GM21367 (cell line): ENCODE results near the gene CHEK2.
"Not testable (repeated sequence)": the region's sequence is repeated elsewhere in the genome, so short reads cannot be mapped to it uniquely, and the experiment has no call there.

Source experiments
- ATAC-seq: cut with Tn5 transposase; IDR thresholded peaks from one replicate; pipeline ENCODE4 v1.9.1; 2021; ENCODE audit not compliant: unreplicated experiment

Gene CHEK2

GRCh38 chr22:28693041-28693760, 48.4 kb downstream of the CHEK2 start:
- not testable (repeated sequence) for ATAC-seq

GRCh38 chr22:28689796-28690195, 51.8 kb downstream of the CHEK2 start:
- not testable (repeated sequence) for ATAC-seq

DNA sequence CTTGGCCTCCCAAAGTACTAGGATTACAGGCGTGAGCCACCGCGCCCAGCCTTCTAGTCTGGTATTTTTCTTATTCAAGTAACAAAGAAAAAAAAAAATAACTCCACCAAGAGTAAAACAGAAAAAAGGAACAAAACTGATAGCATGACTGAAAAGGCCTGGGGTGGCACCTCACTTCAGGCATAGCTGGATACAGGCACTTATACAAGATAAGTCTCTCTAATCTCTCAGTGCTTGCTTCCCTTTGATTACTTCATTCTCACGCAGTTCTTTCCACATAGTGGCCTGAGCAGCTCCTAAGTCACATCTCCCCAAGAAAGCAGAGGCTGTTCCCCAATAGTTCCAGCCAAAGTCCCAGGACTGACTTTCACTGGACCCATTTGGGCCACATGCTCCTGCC, 58.7 kb downstream of the CHEK2 start:
- ATAC-seq = not testable (repeated sequence)

DNA sequence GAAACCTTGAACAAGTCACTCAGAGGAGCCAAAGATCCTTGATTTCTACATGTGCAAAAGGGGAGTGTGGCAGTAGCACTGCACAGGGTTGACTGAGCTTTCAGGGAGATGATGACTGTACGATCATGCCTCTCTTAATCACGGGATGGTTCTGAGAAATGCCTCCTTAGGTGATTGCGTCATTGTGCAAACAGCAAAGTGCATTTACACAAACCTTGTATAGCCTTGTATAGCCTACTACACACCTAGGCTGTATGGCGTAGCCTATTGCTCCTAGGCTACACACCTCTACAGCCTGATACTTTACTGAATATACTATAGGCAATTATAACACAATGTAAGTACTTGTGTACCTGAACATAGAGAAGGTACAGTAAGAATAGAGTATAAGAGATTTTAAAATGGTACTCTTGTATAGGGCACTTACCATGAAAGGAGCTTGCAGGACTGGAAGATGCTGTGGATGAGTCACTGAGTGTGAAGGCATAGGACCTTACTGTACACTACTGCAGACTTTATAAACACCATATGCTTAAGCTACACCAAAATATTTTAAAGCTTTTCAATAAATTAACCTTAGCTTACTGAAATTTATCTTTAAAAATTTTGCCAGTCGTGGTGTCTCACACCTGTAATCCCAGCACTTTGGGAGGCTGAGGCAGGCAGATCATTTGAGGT, 60.7 kb downstream of the CHEK2 start:
- not testable (repeated sequence) for ATAC-seq

DNA sequence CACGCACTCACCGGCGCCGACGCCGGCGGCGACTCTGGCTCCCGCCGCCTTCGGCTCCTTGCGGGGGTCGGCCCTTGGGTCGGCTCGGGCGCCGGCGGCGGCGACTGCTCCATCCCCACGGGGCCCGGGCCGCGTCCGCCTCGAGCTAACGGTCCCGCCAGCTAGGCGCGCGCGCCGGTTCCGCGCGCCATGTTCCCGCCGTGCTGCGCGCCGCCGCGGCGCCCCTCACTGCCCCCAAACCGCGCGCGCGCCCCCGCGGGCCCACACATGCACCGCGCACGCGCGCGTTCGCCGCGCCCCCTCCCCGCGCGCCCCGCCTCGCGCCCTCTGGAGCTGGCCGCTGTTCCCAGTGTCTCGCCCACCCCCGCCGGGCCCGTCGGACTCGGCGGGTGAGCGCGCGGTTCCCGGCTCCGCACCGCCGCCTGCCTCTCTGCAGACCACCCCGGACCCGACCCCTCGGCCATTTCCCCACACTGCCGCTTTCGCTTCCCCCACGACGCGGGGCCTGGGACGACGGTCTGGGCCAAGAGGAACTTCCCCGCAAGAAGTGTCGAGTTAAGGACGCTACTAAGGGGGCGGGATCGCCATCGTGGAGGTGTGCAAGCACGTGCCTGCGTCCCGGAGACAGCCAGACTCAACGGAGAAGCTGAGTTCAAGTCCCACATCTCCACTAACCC, 61.9 kb downstream of the CHEK2 start, which contains the start of gene TTC28:
Gene TTC28 (minus strand): TSS at position 230 of the 677 bp plus-strand sequence. CDS start 117 bp downstream, at position 113.
- not testable (repeated sequence) for ATAC-seq

GRCh38 chr22:28678778-28679610, 62.6 kb downstream of the CHEK2 start:
- not testable (repeated sequence) for ATAC-seq

GRCh38 chr22:28678170-28678569, 63.5 kb downstream of the CHEK2 start:
- ATAC-seq = not testable (repeated sequence)

DNA sequence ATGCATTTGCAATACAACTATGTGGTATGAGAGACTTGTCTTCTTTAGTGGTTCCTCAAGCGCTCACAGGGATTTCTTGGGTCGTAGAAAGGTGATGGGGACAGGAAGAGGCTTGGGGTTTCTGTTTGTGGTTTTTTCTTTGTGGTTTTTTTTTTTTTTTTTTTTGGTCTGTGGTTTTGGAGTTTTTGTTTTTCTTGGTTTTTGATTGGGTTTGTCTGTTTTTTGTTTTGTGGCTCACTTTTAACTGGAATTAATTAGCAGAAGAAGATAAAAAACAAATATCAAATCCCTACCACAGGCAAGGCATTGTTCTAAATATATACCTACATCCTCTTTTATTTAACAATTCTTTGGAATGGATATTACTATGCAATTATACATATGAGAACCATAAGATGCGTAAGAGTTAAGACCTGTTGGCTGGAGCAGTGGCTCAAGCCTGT, 67.5 kb downstream of the CHEK2 start:
- ATAC-seq = no peak

- ATAC-seq = no peak
Measured at GRCh38 chr22:28670756-28671155, 70.9 kb downstream of the CHEK2 start.

DNA sequence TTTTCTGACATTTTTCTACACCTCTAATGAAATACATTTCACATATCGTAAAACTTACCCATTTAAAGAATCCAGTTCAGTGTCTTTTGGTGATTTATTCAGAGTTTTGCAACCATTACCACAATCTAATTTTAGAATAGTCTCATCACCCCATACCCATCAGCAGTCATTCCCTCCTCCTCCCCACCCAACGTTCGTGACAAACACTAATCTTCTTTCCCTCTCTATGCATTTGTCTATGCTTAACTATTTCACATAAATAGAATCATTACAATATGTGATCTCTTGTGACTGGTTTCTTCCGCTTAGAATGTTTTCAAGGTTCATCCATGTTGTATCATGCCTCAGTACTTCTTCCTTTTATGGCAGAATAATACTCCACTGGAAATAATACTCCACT, 71.5 kb downstream of the CHEK2 start:
- no peak for ATAC-seq

DNA sequence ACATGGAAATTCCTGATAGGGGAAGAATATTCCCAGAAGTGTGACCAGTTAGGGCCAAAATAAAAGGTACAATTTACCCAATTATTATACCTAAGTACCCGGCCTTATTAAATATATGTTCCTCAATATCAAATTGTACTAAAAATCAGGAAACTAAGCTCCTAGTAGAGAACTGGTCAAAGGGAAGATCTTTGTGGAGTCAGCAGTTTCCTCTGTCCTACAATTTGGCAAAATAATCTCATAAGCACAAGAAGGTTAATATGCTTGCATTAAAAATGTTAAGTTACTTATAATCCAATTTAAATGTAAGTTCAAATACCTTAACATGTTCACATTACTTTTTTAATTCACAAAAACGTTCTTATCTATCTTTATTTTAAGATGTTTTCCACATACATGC, 72.2 kb downstream of the CHEK2 start:
- ATAC-seq = no peak

DNA sequence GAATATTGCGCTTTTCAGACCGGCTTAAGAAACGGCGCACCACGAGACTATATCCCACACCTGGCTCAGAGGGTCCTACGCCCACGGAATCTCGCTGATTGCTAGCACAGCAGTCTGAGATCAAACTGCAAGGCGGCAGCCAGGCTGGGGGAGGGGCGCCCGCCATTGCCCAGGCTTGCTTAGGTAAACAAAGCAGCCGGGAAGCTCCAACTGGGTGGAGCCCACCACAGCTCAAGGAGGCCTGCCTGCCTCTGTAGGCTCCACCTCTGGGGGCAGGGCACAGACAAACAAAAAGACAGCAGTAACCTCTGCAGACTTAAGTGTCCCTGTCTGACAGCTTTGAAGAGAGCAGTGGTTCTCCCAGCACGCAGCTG, 78.1 kb downstream of the CHEK2 start:
- ATAC-seq = not testable (repeated sequence)

GRCh38 chr22:28658448-28658847, 83.2 kb downstream of the CHEK2 start:
- ATAC-seq = no peak

DNA sequence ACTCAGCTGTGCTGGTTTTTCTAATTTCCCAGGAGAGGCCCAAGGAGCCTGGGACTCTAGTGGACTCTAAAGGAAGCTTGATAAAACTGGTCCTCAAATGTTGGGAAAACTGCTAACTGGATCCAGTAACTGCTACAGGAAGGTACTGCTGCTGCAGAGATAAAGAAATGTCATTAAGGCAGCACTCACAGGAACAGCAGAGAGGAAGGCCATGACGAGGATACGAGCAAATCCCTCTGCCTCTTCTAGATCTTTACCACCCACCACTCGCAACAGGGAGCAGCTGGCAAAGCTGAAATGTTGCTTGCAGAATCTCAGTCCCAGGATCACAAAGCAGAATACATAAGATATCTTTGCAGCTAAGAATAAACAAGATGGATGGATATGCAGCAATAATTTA, 85.4 kb downstream of the CHEK2 start:
- ATAC-seq = no peak

GRCh38 chr22:28650463-28650862, 91.2 kb downstream of the CHEK2 start:
- ATAC-seq = no peak

GRCh38 chr22:28648792-28649191, 92.8 kb downstream of the CHEK2 start:
- no peak for ATAC-seq

DNA sequence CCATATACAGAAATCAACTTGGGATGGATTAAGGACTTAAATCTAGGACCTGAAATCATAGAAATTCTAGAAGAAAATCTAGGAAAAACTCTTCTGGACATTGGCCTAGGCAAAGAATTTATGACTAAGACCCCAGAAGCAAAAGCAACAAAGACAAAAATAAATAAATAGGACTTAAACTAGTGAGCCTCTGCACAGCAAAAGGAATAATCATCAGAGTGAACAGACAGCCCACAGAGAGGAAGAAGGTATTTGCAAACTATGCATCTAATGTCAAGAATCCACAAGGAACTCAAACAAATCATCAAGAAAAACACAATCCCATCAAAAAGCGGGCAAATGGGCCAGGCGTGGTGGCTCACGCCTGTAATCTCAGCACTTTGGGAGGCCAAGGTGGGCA, 94.4 kb downstream of the CHEK2 start:
- no peak for ATAC-seq

DNA sequence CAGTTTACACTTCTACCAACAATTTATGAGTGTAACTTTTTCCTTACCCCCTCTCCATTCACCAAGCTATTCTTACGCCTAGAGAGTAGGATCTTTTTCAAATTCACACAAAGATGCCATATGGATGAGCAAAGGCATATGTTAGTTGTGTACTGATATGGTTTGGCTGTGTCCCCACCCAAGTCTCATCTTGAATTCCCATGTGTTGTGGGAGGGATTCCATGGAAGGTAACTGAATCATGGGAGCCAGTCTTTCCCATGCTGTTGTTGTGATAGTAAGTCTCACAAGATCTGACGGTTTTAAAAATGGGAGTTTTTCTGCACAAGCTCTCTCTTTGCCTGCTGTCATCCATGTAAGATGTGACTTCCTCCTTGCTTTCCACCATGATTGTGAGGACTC, 102.3 kb downstream of the CHEK2 start:
- no peak for ATAC-seq
